Heart left ventricle (tissue), 13 donors: ENCODE data around the gene TMEM222.
A peak's percentile ranks its signal among the peaks of the same experiment; 100 is the strongest.

Experiments
- CTCF ChIP-seq, 12 donors: fragments of 200-600 bp; sonication (generic) in 4 of 12; IDR thresholded peaks; one replicate each; pipeline versions ENCODE4 v1.5.0 to v1.8.0; 2018 to 2022; ENCODE audit warnings: antibody characterized with exemption in 12 of 12, mild to moderate bottlenecking in 5 of 12
- POLR2A ChIP-seq, 2 donors: fragments of 450-650 bp; IDR thresholded peaks; one replicate each; pipeline ENCODE4 v1.6.1; 2017; ENCODE audit warnings: antibody characterized with exemption in 2 of 2, mild to moderate bottlenecking in 2 of 2, moderate library complexity in 2 of 2
- donor health status: ischemic (EF 13 %, LVEDD 7.1; RV severe dilation, severe dysfunction).
- donor health status: DM: no; HTN: yes; CAD: no.
- donor health status: DM: no; HTN: no; CAD: no.
- donor health status: ischemic (EF 25% LVEDD 6.9; RV normal size, moderate dysfunction).
- donor health status: ischemic (EF 25% LVEDD 5.7; RV mildly dilated, moderate dysfunction).
- donor health status: ischemic (EF 35%, LVEDD 5.7; RV mildly dilated, moderate dysfunction).
- donor health status: nonischemic (EF 11% LVEDD 7.7; RV severe dilation, severe dysfunction).
- donor health status: DM: yes; HTN: yes; CAD: no.
- donor health status: PGD.
- donor health status: ischemic (EF 29% LVEDD 5.4; RV normal size, mild dysfunction).
- donor health status: nonischemic (EF 23%, LVEDD 6.1; RV moderate dilation, normal function).

DNA sequence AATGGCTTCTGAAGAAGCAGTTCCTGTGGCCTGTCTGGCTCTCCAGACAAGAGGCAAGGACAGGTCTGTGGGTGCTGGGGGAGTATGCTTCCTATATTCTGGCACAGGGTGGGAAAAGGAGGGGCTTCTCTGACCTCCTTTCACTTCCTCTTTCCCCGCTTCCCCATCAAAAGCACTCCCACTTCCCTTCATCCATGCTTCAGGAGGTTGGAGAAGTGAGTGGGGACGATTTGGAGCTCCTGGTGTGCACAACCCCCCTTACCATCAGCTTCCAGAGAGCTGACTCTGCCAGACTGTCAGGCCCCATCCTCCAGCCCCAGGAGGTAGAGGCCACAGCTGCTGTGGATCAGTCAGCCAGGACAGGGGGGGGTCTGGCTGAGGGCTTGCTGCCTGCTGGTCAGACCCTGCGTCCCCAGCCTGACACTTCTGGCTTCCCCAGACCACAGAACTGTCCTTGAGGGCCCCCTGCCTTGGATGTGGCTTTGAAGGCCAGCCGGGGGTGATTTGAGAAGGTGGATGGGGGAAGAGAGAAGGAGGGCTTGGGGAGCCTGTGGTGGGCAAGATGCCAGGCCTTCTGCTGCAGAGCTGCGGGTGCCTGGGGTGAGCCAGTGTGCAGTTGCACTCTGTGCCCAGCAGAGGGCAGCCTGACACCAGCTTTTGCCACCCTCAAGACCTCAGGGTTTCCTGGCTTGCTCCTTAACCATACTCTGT lies 21.5 kb upstream of the TMEM222 start:
- no peak for TF ChIP-seq POLR2A (IDR thresholded peaks at IDR 0.05)
- TF ChIP-seq CTCF (IDR thresholded peaks at IDR 0.05) = peak; percentile 92 to 100 (median 98)
